NCI-H1092 treated with DMSO at 0.1 percent for 48 hours (cell line): ENCODE data around the gene EEF2.
"Not testable (repeated sequence)": the region's sequence is repeated elsewhere in the genome, so short reads cannot be mapped to it uniquely, and the experiment has no call there.

Experiments used
- DNase-seq: peaks from one replicate; lab custom pipeline; 2025; lab: John Stamatoyannopoulos, UW

Gene EEF2

GRCh38 chr19:3968556-3969434 lies 16.5 kb downstream of the EEF2 start:
- DNase-seq, result no peak

DNA sequence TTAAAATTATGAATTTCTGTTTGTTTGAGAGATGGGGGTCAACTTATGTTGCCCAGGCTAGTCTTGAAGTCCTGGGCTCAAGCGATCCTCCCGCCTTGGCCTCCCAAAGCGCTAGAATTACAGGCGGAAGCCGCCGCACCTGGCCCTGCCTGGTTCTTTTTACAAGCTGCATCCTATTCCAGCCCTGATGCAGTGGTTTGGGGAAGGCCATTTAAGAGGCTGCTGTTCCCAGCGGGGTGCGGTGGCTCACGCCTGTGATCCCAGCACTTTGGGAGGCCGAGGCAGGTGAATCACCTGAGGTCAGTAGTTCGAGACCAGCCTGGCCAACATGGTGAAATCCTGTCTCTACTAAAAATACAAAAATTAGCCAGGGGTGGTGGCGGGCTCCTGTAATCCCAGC lies 17.3 kb downstream of the EEF2 start:
- not testable (repeated sequence) for DNase-seq

DNA sequence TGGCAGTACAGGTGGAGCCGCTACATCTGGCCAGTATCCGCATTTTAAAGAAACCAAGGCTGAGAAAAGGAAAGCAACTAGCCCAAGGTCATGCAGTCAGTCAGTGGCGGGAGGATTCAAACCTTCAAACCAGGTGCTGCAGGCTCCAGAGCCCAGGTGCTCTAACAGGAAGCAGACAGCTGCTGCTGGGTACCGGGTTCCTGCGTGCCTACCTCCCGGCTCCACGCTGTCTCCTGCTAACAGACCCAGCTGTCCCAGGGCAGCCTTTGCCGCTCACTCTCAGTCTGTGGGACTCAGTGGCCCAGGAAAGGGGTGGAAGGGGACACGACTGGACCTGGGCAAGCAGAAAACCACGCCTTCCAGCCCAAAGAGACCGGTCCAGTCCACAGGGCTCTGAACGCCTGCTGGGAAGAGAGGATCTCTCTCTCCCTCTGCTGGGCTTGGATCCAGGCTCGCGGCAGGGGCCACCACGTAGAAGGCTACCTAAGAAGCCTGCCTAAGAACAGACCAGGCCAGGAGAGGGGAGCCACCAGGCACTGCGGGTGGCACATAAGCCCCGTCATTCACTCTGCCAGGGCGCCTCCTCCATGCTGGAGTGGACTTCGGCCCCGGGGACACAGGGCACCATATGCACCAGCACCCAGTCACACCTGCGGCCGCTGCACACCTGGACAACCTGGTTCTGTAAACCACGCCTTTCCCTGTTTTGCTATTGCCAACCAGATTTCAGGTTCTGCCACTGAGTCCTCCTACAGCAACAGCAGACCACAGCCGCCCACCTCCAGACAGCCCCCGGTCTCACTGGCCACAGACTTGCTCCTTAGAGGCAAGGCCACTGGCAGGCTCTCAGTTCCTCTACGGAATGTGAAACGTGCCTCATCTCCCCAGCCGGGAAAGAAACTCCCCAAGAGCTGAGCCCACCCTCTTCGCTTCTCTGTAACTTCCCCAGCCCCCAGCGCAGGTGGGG lies 18.9 kb downstream of the EEF2 start:
- no peak for DNase-seq

- DNase-seq, result no peak
These were observed 20.7 kb downstream of the EEF2 start for GRCh38 chr19:3964256-3965194.

- DNase-seq, result no peak
These were observed 21.6 kb downstream of the EEF2 start for GRCh38 chr19:3963458-3964255.

DNA sequence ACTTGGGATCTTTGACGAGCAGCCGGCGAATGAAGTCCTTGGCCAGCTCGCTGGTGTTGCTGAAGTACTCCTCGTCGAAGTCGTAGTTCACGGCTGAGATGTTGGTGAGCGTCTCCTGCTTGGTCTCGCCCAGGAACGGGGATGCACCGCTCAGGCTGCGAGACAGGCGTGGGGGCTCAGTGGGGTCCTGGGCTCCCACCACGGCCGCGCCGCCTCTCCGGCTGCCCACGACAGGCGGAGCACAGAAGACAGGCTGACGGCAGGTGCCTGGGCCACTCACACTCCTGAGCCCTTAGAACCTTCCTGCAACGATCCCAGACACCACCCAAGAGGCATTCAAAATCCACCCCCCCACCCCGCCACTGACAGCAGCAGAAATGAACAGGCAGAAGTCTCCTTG lies 24.3 kb downstream of the EEF2 start:
- no peak for DNase-seq

DNA sequence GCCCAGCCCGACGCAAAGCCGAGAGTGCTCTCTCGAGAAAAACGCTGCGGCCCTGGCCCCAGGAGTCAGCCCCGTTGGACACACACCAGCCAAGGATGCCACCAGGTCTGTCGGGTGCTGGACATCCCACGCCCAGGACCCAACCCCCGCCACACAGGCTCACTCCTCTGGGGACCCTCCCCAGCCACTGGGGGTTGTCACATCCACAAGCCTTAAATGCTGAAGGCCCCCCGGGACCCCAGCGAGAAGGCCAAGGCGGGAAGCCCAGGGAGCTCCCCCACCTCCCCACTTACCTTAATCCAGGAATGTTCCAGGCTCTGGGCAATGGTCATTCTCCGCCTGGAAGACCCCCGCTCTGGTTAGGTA lies 25.5 kb downstream of the EEF2 start:
- DNase-seq, result no peak

GRCh38 chr19:3958836-3959765 lies 26.2 kb downstream of the EEF2 start:
- no peak for DNase-seq

GRCh38 chr19:3955688-3956087 lies 29.6 kb downstream of the EEF2 start:
- no peak for DNase-seq

DNA sequence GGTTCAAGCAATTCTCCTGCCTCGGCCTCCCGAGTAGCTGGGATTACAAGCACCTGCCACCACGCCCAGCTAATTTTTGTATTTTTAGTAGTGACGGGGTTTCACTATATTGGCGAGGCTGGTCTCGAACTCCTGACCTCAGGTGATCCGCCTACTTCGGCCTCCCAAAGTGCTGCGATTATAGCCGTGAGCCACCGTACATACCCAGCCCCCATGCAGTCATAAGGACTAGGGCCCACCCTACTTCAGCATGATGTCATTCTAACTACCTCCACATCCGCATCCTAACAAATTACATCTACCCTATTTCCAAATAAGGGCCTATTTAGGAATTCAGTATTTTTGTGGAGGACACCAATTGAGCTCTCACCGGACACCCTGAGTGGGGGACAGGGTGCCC lies 30.0 kb downstream of the EEF2 start:
- not testable (repeated sequence) for DNase-seq

GRCh38 chr19:3954107-3954506 lies 31.2 kb downstream of the EEF2 start:
- no peak for DNase-seq

DNA sequence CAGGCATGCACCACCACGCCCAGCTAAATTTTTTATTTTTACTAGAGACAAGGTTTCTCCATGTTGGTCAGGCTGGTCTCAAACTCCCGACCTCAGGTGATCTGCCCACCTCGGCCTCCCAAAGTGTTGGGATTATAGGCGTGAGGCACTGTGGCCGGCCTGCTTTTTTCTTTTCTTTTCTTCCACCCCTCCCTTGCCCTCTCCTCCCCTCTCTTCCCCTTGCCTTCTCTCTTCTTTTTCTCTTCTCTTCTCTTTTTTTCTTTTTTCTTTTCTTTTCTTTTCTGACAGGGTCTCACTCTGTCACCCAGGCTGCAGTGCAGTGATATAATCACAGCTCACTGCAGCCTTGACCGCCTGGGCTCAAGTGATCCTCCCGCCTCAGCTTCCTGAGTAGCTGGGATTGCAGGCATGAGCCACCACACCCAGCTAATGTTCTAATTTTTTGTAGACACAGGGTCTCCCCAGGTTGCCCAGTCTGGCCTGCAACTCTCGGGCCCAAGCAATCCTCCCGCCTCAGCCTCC lies 32.4 kb downstream of the EEF2 start:
- not testable (repeated sequence) for DNase-seq

- peak; percentile 39 for DNase-seq
These were observed 34.1 kb downstream of the EEF2 start for GRCh38 chr19:3950871-3951861.

DNA sequence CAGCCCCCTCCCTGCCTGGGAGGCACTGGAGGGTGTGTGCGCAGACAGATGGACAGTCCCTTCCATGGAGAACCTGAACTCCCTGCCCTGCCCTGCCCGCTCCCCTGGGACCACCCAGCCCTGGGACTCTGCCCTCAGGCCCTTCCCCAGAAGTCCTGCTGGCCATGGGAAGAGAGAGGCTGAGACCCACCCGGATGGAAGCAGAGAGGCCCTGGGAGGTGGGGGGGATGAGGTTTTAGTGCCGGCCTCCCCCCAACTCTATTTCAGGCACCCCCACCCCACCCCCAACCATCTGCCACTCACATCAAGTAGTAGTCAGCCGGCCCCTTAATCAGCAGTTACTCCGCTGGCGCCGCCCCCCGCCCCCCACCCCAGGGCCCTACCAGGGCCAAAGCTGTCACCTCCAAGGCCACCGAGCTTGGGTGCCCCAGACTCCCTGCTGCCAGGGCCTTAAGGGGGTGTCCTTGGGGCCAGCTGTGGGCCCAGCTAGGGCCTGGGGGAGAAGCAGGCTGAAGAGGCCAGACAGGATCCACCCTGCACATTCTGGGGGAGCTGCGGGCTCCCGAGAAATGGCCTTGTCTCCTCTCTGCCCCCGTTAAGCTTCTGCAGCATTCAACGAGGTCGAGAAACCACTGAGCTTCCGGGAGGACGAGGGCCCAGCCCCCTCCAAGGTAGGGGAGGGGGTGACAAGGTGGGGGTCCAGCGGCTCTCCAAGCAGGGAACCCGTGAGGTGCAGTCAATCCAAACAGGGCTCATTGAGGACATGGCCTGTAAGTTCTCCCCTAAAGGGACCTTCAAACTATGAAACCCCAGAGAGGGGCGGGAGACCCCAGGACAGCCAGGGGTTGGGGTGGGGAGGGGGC lies 35.0 kb downstream of the EEF2 start:
- DNase-seq, result no peak

GRCh38 chr19:3949294-3949693 lies 36.0 kb downstream of the EEF2 start:
- no peak for DNase-seq

- DNase-seq, result not testable (repeated sequence)
These were observed 37.8 kb downstream of the EEF2 start for GRCh38 chr19:3947316-3947933.

DNA sequence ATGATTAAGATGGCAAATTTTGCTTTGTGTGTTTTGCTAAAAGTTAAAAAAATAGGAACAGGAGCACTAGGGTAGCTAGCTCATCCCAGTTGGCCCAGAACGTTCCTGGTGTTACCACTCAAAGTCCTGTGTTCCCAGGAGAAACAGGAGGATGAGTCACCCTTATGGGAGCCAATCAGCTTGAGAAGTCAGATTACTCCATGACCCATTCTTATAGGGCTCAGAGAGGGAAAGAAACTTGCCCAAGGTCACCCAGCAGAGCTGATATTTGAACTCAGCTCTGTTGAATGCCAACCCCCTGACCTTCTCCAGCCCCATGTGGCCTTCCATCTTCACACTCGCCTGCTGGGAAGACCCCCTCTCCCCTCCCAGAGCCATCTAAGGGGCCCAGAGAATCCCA lies 39.4 kb downstream of the EEF2 start:
- no peak for DNase-seq
